ENCODE data around the gene WDR31.

WDR31 gene

DNA sequence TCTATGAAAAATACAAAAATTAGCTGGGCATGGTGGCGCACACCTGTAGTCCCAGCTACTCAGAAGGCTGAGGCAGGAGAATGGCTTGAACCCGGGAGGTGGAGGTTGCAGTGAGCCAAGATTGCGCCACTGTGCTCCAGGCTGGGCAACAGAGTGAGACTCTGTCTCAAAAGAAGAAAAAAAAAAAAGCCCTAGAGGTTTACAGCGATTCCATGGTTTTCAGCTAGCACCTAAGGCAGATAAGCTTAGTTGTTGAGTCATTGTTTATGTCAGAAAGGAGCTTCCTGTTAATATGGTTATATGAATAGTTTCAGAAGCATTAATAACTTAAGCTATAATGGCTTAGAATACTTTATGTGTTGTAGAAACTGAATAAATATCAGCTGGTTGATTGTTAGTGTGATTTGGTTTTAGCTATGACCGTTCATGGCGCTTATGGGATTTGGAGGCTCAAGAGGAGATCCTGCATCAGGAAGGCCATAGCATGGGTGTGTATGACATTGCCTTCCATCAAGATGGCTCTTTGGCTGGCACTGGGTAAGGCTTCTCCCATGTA, 49.9 kb downstream of the WDR31 start:
- no peak for DNase-seq

DNA sequence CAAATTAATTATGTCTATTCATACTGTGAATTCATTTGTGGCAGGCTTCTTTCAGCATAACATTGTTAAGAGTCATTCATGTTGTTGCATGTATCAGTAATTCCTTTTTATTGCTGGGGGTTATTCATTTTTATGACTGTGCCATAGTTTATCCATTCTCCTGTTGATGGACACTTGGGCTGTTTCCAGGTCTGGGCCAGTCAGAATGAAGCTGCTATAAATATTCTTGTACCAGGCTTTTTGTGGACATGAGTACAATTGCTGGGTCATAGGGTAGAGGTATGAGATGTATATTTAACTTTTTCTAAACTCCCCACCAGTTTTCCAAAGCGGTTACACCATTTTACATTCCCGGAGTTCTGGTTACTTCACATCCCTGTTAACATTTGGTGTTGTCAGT, 51.0 kb downstream of the WDR31 start:
- no peak for DNase-seq

DNA sequence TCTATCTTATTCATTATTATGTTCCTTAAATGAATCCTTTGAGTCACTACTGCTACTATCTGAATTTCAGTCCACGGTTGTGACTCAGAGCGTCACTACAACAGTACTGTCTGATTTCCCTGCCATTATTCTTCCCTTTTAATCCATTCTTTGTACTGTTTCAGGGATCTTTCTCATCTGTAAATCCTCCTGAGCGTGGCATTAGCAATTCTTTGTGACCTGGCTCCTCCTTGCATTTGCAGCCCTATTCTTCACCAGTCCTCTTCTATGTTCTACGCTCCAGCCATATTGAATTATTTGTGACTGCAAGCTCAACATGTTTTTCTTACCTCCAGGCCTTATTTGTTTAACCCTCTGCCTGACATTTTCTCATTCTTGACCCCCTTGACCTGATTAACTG, 58.7 kb downstream of the WDR31 start:
- DNase-seq: no peak

DNA sequence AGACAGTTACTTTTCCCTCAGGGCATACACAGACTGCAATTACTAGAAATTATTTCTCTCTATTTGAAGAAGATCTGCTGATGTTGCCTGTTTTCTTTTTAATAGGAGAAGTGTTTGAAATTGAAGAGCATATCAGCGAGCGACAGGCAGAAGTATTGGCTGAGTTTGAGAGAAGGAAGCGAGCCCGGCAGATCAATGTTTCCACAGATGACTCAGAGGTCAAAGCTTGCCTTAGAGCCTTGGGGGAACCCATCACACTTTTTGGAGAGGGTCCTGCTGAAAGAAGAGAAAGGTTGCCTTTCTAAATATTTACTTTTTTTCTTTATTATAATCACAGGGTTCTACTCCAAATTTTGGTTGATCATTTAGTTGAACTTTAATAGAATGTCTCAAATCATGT, 61.2 kb downstream of the WDR31 start:
- DNase-seq: no peak

DNA sequence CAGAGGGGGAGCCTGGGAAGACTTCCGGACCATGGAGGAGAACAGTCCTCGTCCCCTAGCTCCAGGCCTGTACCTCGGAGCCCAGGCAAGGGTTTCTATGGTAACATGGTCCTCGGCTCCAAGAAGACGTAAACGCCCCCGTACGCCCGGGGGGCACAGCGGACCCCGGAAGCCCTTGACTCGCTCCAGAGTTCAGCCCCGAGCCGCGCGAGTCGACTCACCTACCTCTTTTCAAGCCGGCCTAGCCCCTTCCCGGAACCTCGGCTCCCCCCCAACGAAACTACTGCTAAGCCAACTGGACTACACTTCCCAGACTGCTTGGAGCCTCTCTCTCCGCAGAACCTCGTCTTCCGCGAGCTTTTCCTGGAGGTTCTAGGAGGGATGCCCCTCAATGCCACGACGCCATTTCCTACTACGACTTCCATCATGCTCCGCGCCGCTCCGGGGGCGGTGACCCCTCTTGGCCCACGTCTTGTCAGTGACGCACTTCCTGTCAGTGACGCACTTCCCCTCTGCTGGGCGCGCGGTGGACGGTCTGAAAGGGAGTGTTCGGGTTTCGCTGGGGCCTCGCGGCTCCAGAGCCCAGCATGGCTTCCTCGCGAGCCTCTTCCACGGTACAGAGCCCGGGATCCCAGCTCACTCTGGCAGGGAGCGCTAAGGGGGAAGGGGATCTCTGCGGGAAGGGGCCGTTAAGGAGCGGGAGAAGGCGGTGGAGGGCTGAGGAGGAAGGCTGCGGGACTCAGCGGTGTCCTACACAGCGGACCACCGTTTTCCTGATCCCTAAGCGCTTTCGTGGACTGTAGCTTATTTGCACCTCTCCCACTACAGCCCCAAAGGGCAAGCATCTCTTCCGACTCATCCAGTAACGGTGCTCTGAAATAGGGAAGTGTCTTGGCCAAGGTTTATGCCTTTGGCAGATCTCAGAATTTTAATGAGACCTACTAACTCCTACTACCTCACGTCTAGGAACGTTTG, 64.6 kb downstream of the WDR31 start, which contains the start of the genes CDC26 and PRPF4:
Gene CDC26, minus strand, starts transcription at position 416 of the 975 bp plus-strand sequence. CDS start 3,065 bp downstream, outside the sequence.
Gene PRPF4, plus strand, starts transcription at position 502 of the 975 bp plus-strand sequence. Its CDS starts 86 bp downstream, at position 588.
- peak; percentile 98 for DNase-seq

DNA sequence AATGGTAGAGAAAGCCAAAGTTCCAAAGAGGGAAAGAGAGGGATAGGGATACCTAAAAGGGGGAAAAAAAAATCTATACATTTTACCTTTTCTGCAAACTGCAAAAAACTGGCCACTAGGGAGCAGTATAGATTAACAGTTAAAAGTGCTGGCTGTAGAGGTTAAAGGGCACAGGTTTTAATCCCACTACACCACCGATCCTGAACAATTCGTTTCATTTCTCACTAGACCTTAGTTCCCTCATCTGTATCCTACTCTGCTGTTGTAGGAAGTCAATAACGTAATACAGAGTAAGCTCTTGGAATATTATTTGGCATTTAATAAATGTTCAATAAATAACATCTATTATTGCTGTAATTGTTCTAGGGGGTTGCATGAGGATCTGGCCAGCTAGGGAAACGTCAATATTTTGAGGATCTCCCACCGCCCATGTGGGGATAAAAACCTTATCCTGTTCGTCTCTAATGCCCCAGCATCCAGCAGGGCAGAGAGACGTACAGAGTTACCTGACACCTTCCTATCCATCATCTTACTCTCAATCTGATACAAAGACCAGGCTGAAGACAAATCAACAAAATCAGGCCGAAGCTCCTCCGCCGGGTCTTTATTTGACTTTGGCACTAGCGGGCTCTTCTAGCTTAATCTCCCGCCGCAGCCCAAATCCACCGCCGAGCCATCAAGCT, 65.5 kb downstream of the WDR31 start:
- peak; percentile 39 for DNase-seq

DNA sequence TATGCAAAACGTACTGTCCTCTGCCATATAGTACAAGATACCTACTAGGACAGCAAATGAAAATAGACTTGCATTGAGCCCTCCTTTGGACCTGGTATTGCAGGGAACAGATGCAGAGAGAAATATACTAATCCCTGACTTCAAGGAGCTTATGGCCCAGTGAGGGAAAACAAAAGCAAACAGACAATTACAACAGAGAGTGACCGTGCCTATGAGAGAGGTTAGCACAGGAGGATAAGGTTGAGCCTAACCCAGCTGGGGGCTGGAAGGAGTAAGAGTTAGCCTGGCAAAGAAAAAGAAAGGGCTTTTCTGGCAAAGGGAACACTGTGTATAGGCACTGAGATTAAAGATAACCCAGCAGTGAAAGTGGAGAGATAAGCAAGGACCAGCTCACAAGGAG, 70.2 kb downstream of the WDR31 start:
- no peak for DNase-seq

DNA sequence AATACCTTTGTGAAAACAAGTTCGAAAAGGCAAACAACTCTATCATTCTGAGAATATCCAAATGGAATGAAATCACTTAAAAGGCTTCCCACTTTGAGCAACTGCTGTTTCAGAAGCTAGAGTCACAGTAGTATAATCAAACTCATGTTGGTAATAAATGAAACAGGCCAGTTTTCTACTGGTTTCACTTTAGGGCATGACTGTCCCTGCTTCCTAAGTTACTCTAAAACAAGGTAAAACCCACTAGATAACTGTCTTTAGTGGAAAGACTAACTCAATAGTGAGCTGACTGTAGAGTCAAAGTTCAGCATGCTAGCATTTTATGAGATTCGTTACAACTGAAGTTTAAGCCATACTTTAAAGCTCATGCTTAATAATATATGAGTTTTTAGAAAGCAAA, 70.7 kb downstream of the WDR31 start:
- DNase-seq: no peak

DNA sequence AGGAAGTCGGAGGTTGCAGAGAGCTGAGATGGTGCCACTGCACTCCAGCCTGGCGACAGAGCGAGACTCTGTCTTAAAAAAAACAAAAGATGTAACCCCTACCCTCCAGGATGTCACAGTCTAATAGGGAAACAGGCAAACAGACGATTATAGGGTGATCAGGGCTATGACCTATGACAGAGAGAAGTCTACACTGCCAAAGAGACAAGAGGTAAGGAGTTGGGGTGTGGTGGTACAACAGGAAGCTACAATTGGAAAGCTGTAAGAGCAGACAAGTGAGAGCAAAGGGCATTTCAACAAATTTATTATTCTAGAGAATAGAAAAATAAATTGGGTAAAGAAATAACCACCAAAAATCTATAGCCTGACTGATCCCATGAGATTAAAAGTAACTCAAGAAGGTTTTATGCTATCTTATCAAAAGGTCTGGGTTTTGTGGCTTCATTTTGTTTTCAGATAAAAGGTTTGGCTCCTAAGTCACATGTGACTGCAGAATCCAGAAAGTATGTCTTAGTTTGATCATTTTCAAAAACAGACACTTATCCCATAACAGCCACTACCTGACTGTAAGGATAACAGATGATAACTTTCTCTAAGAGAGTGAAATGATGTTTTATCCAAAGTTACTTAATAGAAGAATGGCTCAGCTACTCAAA, 72.0 kb downstream of the WDR31 start:
- no peak for DNase-seq

DNA sequence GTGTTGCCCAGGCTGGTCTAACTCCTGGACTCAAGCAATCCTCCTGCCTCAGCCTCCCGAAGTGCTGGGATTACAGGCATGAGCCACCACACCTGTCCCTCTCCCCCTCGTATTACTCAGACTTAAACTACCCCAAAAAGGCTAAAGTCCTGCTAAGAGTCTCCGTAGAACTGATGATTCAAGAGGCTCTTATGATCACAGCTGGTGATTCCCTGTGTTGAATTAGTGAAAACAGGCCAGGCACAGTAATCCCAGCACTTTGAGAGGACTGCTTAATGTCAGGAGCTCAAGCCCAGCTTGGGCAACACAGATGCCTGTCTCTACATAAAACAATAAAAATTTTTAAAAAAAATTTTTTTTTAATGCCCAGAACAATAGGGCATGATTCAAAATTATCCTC, 73.9 kb downstream of the WDR31 start:
- DNase-seq: no peak

Data from NCI-H1092 (cell line).